HFF-Myc (cell line): ENCODE results near the gene PKLR.
"Not testable (repeated sequence)": the region's sequence is repeated elsewhere in the genome, so short reads cannot be mapped to it uniquely, and the experiment has no call there.

Experiments
- DNase-seq: peaks from one replicate; pipeline ENCODE4 v3.0.0-alpha.2; 2011; ENCODE audit warnings: low read depth; ENCODE audit errors: extremely low read depth
- H3K4me3 ChIP-seq: replicated peaks from 2 replicates; pipeline ENCODE4 v1.5.1; 2011; ENCODE audit warnings: low read depth, mild to moderate bottlenecking, control low read depth, low read length
- TF ChIP-seq, protein P1 (sequence below): IDR thresholded peaks from 2 replicates; pipeline ENCODE4 v1.5.1; 2012; ENCODE audit warnings: mild to moderate bottlenecking, low read depth, low read length, control low read depth; ENCODE audit errors: missing control alignments

PKLR gene

DNA sequence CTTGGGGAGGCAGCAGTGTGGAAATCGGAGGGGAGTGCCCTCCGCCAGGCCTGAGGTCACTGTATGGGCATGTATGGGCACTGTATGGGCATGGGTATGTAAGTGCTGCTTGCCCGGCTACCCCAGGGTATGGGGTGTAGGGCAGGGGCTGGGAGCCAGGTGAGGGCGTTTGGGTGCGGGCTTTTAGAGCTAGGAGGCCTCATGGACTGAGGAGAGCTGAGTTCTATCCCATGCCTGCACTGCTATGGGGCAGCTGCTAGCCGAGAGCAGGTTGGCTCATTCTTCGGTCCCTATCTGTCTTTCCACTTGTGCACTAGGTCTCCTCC, 5.3 kb downstream of the PKLR start:
- no peak for DNase-seq
- H3K4me3 ChIP-seq: no peak overlapping the region
- TF ChIP-seq, protein P1, sequence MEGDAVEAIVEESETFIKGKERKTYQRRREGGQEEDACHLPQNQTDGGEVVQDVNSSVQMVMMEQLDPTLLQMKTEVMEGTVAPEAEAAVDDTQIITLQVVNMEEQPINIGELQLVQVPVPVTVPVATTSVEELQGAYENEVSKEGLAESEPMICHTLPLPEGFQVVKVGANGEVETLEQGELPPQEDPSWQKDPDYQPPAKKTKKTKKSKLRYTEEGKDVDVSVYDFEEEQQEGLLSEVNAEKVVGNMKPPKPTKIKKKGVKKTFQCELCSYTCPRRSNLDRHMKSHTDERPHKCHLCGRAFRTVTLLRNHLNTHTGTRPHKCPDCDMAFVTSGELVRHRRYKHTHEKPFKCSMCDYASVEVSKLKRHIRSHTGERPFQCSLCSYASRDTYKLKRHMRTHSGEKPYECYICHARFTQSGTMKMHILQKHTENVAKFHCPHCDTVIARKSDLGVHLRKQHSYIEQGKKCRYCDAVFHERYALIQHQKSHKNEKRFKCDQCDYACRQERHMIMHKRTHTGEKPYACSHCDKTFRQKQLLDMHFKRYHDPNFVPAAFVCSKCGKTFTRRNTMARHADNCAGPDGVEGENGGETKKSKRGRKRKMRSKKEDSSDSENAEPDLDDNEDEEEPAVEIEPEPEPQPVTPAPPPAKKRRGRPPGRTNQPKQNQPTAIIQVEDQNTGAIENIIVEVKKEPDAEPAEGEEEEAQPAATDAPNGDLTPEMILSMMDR: no peak

- H3K4me3 ChIP-seq: no peak overlapping the region
- TF ChIP-seq, protein P1: no peak
- DNase-seq: no peak
Measured at GRCh38 chr1:155295183-155295941, 5.9 kb downstream of the PKLR start.

- TF ChIP-seq, protein P1: no peak
- no peak for DNase-seq
- no peak overlapping the region for H3K4me3 ChIP-seq
Measured at GRCh38 chr1:155294520-155295182, 6.6 kb downstream of the PKLR start.

DNA sequence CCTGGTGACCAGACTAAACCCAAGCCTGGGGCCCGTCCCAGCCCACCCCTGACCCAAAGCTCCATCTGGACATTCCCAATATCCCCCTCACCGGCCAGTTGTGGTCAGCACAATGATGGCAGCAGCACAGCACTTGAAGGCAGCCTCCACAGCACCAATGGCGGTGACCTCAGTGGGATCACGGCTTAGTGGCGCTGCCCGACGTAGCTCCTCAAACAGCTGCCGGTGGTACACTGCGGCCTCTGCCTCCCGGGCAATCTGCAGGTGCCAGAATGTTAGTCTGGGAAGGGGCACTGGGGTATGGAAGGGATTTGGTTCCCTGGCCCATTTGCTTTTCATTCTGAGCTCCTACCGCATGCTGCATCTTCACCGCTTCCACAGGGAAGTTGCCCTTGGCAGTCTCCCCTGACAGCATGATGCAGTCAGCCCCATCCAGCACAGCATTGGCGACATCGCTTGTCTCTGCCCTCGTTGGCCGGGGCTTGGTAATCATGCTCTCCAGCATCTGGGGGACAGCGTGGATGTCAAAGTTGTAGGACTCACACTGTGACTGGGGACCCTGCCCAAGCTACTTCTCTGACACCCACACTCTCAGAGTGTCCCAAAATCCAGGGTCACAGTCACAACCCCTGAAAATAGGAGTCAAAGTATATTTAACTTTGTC, 8.0 kb downstream of the PKLR start:
- DNase-seq: no peak
- TF ChIP-seq, protein P1: no peak
- H3K4me3 ChIP-seq: no peak overlapping the region

- not testable (repeated sequence) for H3K4me3 ChIP-seq, DNase-seq
Measured at GRCh38 chr1:155291006-155291405, 10.2 kb downstream of the PKLR start.

GRCh38 chr1:155287987-155288543, 13.2 kb downstream of the PKLR start:
- DNase-seq: no peak
- H3K4me3 ChIP-seq: no peak overlapping the region
- TF ChIP-seq, protein P1: no peak

- H3K4me3 ChIP-seq: no peak overlapping the region
- DNase-seq: no peak
- TF ChIP-seq, protein P1: no peak
Measured at GRCh38 chr1:155286544-155286943, 14.7 kb downstream of the PKLR start.
